PC-9 (cell line): Measurements from ENCODE around the gene TRIP10. TPM values are rescaled to one million over a fixed set of nuclear protein-coding genes. Genes with fewer than 3 reads are reported as not detected.

ENCODE experiments used
- BruUV-seq: library from RNA; stranded (reverse); fragments of 400-500 nt; replicated peaks from 2 replicates; lab custom pipeline; 2021; lab: Mats Ljungman, UMichigan
- CTCF ChIA-PET: fragments of 300-600 bp; sonication (Branson Sonifier 250); formaldehyde crosslinking; loops from one replicate; lab custom pipeline; 2022; ENCODE audit warnings: antibody characterized with exemption; lab: Charles Lee
- POLR2A ChIA-PET: fragments of 300-600 bp; sonication (Branson Sonifier 250); formaldehyde crosslinking; loops from one replicate; lab custom pipeline; 2022; ENCODE audit warnings: antibody characterized with exemption; ENCODE audit not compliant: unreplicated experiment; lab: Charles Lee
- DNase-seq, 2 experiments: peaks; one replicate each; pipeline versions ENCODE4 v3.0.0 to v3.0.0-alpha.2; 2015 to 2022; ENCODE audit warnings: mixed read lengths in 1 of 2
- H2AFZ ChIP-seq: fragments of 200-600 bp; sonication (generic); 2 replicates; pipeline ENCODE4 v1.8.1; 2017; ENCODE audit warnings: antibody characterized with exemption
- H3F3A ChIP-seq: fragments of 200-600 bp; sonication (generic); 2 replicates; pipeline ENCODE4 v1.8.1; 2017; ENCODE audit warnings: antibody characterized with exemption, mild to moderate bottlenecking, low read depth; ENCODE audit not compliant: insufficient read depth
- H3K27ac ChIP-seq: fragments of 200-600 bp; sonication (generic); 2 replicates; pipeline ENCODE4 v1.6.1; 2016; ENCODE audit warnings: mixed run types
- H3K27me3 ChIP-seq: fragments of 200-600 bp; sonication (generic); 2 replicates; pipeline ENCODE4 v1.6.1; 2016; ENCODE audit warnings: low read depth, mixed run types; ENCODE audit not compliant: insufficient read depth
- H3K36me3 ChIP-seq: fragments of 200-600 bp; sonication (generic); 2 replicates; pipeline ENCODE4 v1.6.1; 2016; ENCODE audit warnings: low read depth, mixed run types
- H3K4me1 ChIP-seq: fragments of 200-600 bp; sonication (generic); replicated peaks from 2 replicates; pipeline ENCODE4 v1.6.1; 2016; ENCODE audit warnings: mixed run types; ENCODE audit not compliant: insufficient read depth
- H3K4me2 ChIP-seq: fragments of 200-600 bp; sonication (generic); 2 replicates; pipeline ENCODE4 v1.6.1; 2017; ENCODE audit warnings: mixed run types
- H3K4me3 ChIP-seq: fragments of 200-600 bp; sonication (generic); 2 replicates; pipeline ENCODE4 v1.6.1; 2016; ENCODE audit warnings: mixed run types
- H3K79me2 ChIP-seq: fragments of 200-600 bp; sonication (generic); 2 replicates; pipeline ENCODE4 v1.6.1; 2017; ENCODE audit warnings: low read depth, mixed run types
- H3K9me2 ChIP-seq: fragments of 200-600 bp; sonication (generic); 2 replicates; pipeline ENCODE4 v1.8.1; 2017; ENCODE audit warnings: mild to moderate bottlenecking; ENCODE audit not compliant: insufficient read depth
- H3K9me3 ChIP-seq: fragments of 200-600 bp; sonication (generic); 2 replicates; pipeline ENCODE4 v1.8.1; 2016; ENCODE audit warnings: low read depth; ENCODE audit not compliant: insufficient read depth
- H4K20me1 ChIP-seq: fragments of 200-600 bp; sonication (generic); 2 replicates; pipeline ENCODE4 v1.8.1; 2017; ENCODE audit not compliant: insufficient read depth
- CTCF ChIP-seq: fragments of 200-600 bp; sonication (generic); conservative IDR thresholded peaks from 2 replicates; pipeline ENCODE4 v1.6.1; 2017; ENCODE audit warnings: mixed run types, antibody characterized with exemption, mild to moderate bottlenecking, moderate library complexity
- EZH2 ChIP-seq: fragments of 200-600 bp; sonication (generic); IDR thresholded peaks from 2 replicates; pipeline ENCODE4 v1.8.0; 2017; ENCODE audit warnings: antibody characterized with exemption, low read depth
- intact Hi-C: fragments of 100-400 bp; cut with micrococcal nuclease; formaldehyde crosslinking; loops from one replicate; pipeline ENCODE4 v1.10.0; 2022; ENCODE audit not compliant: unreplicated experiment
- total RNA-seq: library from RNA; stranded (reverse); gene quantifications from 2 replicates; pipeline ENCODE4 v1.2.3, GENCODE V29; 2021

The TRIP10 gene
- total RNA-seq, 1 experiment from 2014 or later, result 84.3 TPM

- POLR2A ChIA-PET, result no interaction called here
- CTCF ChIA-PET, result no interaction called here
- no peaks in the 10 kb centered on the region for H3K9me2 ChIP-seq
- peaks cover 48% of the 10 kb centered on the region for H3F3A ChIP-seq
- no peaks in the 10 kb centered on the region for H4K20me1 ChIP-seq
- peak overlapping the region; percentile 98 for H3K27ac ChIP-seq
- intact Hi-C loops, result loop anchor here (1.0 kb wide), 5 partner anchors 21 to 96 kb away; no protein-coding TSS in a partner anchor
- H3K4me2 ChIP-seq, result peak overlapping the region; percentile 93
- H3K36me3 ChIP-seq, result peaks cover 19% of the 10 kb centered on the region
- no peaks in the 10 kb centered on the region for H3K27me3 ChIP-seq
- TF ChIP-seq CTCF (no peak), EZH2 (no peak)
- H3K4me3 ChIP-seq, result peak overlapping the region; percentile 74
- TSS peak; percentile 95 for BruUV-seq
- peaks cover 31% of the 10 kb centered on the region for H3K4me1 ChIP-seq
- H3K79me2 ChIP-seq, result peaks cover 48% of the 10 kb centered on the region
- no peak overlapping the region for H2AFZ ChIP-seq
- DNase-seq, result no peak
- no peaks in the 10 kb centered on the region for H3K9me3 ChIP-seq
Measured at GRCh38 chr19:6766357-6767080, 27.0 kb downstream of the TRIP10 start.

- ChIA-PET CTCF (no interaction called here), POLR2A (interaction anchor here (1.2 kb wide), 1 partner anchor 33 kb away, joined by 15 read pairs; no protein-coding TSS in a partner anchor)
- H2AFZ ChIP-seq, result 0 out of 2 replicates have a peak overlapping the region, but pooled peaks have one; percentile 65
- DNase-seq, result peak in 1 of 2 experiments; percentile 62
- peak overlapping the region; percentile 98 for H3K27ac ChIP-seq
- peak overlapping the region; percentile 74 for H3K4me3 ChIP-seq
- TF ChIP-seq CTCF (no peak), EZH2 (no peak)
- no peaks in the 10 kb centered on the region for H4K20me1 ChIP-seq
- peak overlapping the region; percentile 93 for H3K4me2 ChIP-seq
- peaks cover 43% of the 10 kb centered on the region for H3K79me2 ChIP-seq
- H3K27me3 ChIP-seq, result no peaks in the 10 kb centered on the region
- BruUV-seq, result no TSS peak
- intact Hi-C loops, result loop anchor here (1.0 kb wide), 4 partner anchors 29 to 95 kb away; no protein-coding TSS in a partner anchor
- peaks cover 29% of the 10 kb centered on the region for H3K4me1 ChIP-seq
- H3K36me3 ChIP-seq, result peaks cover 14% of the 10 kb centered on the region
- H3K9me2 ChIP-seq, result no peaks in the 10 kb centered on the region
- H3K9me3 ChIP-seq, result no peaks in the 10 kb centered on the region
- H3F3A ChIP-seq, result peaks cover 43% of the 10 kb centered on the region
Measured at GRCh38 chr19:6767081-6767356, 27.5 kb downstream of the TRIP10 start.

GRCh38 chr19:6767357-6768235 lies 28.1 kb downstream of the TRIP10 start, which contains the start of gene SH2D3A:
Gene SH2D3A, minus strand, starts transcription at chr19:6767435. Its CDS starts 3,687 bp downstream, at chr19:6763748.
- H3K4me1 ChIP-seq, result peaks cover 26% of the 10 kb centered on the region
- ChIA-PET CTCF (no interaction called here), POLR2A (interaction anchor here (0.7 to 1.2 kb wide), 2 partner anchors 33 to 229 kb away, joined by 9 to 15 read pairs; no protein-coding TSS in a partner anchor)
- peak; percentile 81 to 93 for DNase-seq
- TF ChIP-seq CTCF (no peak), EZH2 (no peak)
- H3F3A ChIP-seq, result peaks cover 38% of the 10 kb centered on the region
- H3K27ac ChIP-seq, result peak within 1 kb of the TSS; percentile 98
- no peaks in the 10 kb centered on the region for H3K9me3 ChIP-seq
- H3K79me2 ChIP-seq, result peaks cover 38% of the 10 kb centered on the region
- intact Hi-C loops, result loop anchor here (1.0 kb wide), 4 partner anchors 29 to 95 kb away; no protein-coding TSS in a partner anchor
- H4K20me1 ChIP-seq, result no peaks in the 10 kb centered on the region
- peak within 1 kb of the TSS; percentile 93 for H3K4me2 ChIP-seq
- no peaks in the 10 kb centered on the region for H3K27me3 ChIP-seq
- H2AFZ ChIP-seq, result peak within 1 kb of the TSS; percentile 65; the same call in 1 of the 2 replicates
- peaks cover 12% of the 10 kb centered on the region for H3K36me3 ChIP-seq
- peak within 1 kb of the TSS; percentile 74 for H3K4me3 ChIP-seq
- no peaks in the 10 kb centered on the region for H3K9me2 ChIP-seq
- no TSS peak for BruUV-seq
